Measurements from ENCODE around the gene SGMS1.

Gene SGMS1

DNA sequence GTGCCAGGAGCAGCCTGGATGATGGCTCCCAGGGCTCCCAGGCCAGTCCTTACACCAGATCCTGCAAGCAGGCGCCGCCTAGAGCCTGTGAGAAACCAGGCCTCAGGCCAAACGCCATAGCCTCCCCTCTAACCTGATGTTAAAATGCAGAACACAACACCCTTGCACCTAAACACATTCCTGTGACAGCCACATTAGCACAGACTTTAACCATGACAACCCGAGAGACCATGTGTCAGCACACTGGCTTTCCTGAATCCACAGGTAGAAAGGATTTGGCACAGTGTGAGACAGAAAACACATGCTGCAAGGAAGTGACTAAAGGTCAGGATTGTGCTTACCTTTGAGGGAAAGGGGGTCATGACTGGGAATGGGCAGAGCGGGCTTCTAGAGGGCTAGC, 59.9 kb downstream of the SGMS1 start:
- Histone ChIP-seq H3K27ac (ENCODE audit: low read length) (no peak overlapping the region), H3K27me3 (ENCODE audit: low read depth, low read length) (no peaks in the 10 kb centered on the region), H3K36me3 (ENCODE audit: control insufficient read depth in 1 of 2, insufficient read depth in 2 of 2, low read length in 2 of 2) (no peaks in the 10 kb centered on the region), H3K9me3 (ENCODE audit: control insufficient read depth in 1 of 2, low read length in 2 of 2) (no peaks in the 10 kb centered on the region), H3K4me3 (ENCODE audit: low read depth in 1 of 2, low read length in 2 of 2) (no peak overlapping the region), H3K4me1 (ENCODE audit: control insufficient read depth in 1 of 2, insufficient read depth in 2 of 2, low read length in 2 of 2) (peaks cover 4 to 11% of the 10 kb centered on the region in 2 donors)

DNA sequence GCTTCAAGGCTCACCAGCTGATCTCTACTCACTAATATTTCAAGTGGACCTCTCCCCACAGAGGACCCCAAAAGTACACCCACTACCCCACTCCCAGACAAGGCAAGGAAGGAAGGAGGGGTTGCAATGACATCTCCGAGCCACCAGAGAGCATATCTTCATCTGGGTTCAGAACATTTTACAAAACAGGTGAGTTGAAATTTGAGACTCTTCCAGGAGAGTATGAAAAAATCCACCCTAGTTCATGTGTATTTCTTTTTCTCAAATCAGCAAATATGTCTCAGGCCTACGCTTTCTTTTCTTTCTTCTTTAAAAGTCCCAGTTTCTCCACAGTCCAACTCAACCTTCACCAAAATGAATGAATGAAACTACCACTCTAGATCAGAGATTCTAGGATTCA, 61.9 kb downstream of the SGMS1 start:
- H3K27me3 ChIP-seq (ENCODE audit: low read depth, low read length), result no peaks in the 10 kb centered on the region
- H3K4me1 ChIP-seq (ENCODE audit: control insufficient read depth in 1 of 2, insufficient read depth in 2 of 2, low read length in 2 of 2), result peaks cover 4 to 25% of the 10 kb centered on the region in 2 donors
- peak overlapping the region; percentile 32 for H3K27ac ChIP-seq (ENCODE audit: low read length)
- no peaks in the 10 kb centered on the region for H3K36me3 ChIP-seq (ENCODE audit: control insufficient read depth in 1 of 2, insufficient read depth in 2 of 2, low read length in 2 of 2)
- H3K9me3 ChIP-seq (ENCODE audit: control insufficient read depth in 1 of 2, low read length in 2 of 2), result no peaks in the 10 kb centered on the region
- H3K4me3 ChIP-seq (ENCODE audit: low read depth in 1 of 2, low read length in 2 of 2), result no peak overlapping the region

DNA sequence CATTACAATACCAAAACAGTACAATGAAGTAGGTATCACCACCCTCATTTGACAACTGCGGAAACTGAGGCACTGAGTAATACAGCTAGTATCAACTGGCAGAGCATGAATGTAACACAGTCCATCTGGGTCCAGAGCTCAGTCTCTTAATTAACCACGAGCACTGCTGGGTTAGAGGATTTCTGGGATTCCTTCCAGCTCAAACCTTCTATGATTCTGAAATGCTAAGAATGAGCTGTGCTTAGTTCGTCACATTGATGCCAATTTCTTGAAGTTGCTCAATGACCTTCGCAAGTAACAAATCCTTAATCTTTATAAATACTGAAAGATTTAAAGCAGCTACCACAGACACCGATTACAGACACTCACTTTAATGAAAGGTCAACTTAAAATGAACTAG, 62.5 kb downstream of the SGMS1 start:
- peak overlapping the region; percentile 32 for H3K27ac ChIP-seq (ENCODE audit: low read length)
- H3K27me3 ChIP-seq (ENCODE audit: low read depth, low read length), result no peaks in the 10 kb centered on the region
- no peaks in the 10 kb centered on the region for H3K36me3 ChIP-seq (ENCODE audit: control insufficient read depth in 1 of 2, insufficient read depth in 2 of 2, low read length in 2 of 2)
- no peak overlapping the region for H3K4me3 ChIP-seq (ENCODE audit: low read depth in 1 of 2, low read length in 2 of 2)
- H3K4me1 ChIP-seq (ENCODE audit: control insufficient read depth in 1 of 2, insufficient read depth in 2 of 2, low read length in 2 of 2), result peaks cover 7 to 25% of the 10 kb centered on the region in 2 donors
- no peaks in the 10 kb centered on the region for H3K9me3 ChIP-seq (ENCODE audit: control insufficient read depth in 1 of 2, low read length in 2 of 2)

DNA sequence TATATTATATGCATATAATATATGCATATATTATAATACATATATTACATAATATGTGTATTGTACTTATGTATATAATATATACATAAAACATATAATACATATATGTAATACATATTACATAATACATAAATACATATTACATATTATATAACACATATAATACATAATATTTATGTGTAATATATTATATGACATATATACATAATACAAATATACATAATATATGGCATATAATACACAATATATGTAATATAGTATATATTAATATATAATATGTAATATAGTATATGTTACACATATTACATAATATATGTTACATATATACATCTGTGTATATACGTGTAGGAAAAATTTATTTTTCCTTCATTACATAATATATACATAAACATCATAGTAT, 63.4 kb downstream of the SGMS1 start:
- H3K4me1 ChIP-seq (ENCODE audit: control insufficient read depth in 1 of 2, insufficient read depth in 2 of 2, low read length in 2 of 2), result peaks cover 16 to 28% of the 10 kb centered on the region in 2 donors
- no peaks in the 10 kb centered on the region for H3K27me3 ChIP-seq (ENCODE audit: low read depth, low read length)
- no peak overlapping the region for H3K4me3 ChIP-seq (ENCODE audit: low read depth in 1 of 2, low read length in 2 of 2)
- H3K36me3 ChIP-seq (ENCODE audit: control insufficient read depth in 1 of 2, insufficient read depth in 2 of 2, low read length in 2 of 2), result no peaks in the 10 kb centered on the region
- no peak overlapping the region for H3K27ac ChIP-seq (ENCODE audit: low read length)
- no peaks in the 10 kb centered on the region for H3K9me3 ChIP-seq (ENCODE audit: control insufficient read depth in 1 of 2, low read length in 2 of 2)

DNA sequence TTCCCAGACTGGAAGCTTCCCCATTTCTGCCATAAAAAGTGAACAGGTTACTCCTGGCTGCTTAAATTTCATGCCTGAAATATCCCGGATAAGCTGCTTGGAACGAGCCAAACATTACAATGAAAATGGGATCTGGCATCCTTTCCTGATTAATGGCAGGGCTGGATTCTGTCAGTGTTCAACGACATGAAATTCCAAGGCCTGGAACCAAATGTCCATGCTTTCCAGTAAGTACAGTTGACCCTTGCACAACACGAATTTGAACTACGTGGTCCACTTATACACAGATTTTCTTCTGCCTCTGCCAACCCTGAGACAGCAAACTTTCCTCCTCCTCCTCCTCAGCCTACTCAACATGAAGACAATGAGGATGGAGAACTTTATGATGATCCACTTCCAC, 65.4 kb downstream of the SGMS1 start:
- Histone ChIP-seq H3K4me3 (ENCODE audit: low read depth in 1 of 2, low read length in 2 of 2) (no peak overlapping the region), H3K27ac (ENCODE audit: low read length) (peak overlapping the region; percentile 5), H3K27me3 (ENCODE audit: low read depth, low read length) (no peaks in the 10 kb centered on the region), H3K36me3 (ENCODE audit: control insufficient read depth in 1 of 2, insufficient read depth in 2 of 2, low read length in 2 of 2) (no peaks in the 10 kb centered on the region), H3K4me1 (ENCODE audit: control insufficient read depth in 1 of 2, insufficient read depth in 2 of 2, low read length in 2 of 2) (peaks cover 23 to 42% of the 10 kb centered on the region in 2 donors), H3K9me3 (ENCODE audit: control insufficient read depth in 1 of 2, low read length in 2 of 2) (no peaks in the 10 kb centered on the region)

DNA sequence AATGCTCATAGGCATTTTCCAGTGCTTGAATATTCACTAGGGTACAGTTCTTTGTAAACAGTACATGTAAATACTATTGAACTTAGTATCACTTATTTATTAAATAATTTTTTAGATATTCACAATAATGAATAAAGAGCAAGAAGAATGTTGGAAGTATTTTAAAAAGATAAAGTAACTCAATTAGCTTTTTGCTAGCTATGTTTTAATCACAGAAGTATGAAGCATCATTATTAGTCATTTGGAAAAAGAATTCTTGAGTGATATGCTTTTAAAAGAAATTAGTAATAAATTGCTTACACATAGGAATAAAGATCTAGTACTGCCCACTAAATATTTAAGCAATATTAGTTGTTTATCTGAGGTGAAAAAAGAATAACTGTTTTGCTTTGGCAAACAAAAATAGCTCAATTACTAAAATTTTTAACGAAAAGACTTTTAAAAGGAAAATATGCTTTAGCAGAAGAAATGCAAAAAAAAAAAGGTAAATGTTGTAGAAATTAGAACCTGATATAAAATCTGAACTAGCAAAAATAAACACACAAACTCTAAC, 66.5 kb downstream of the SGMS1 start:
- no peaks in the 10 kb centered on the region for H3K27me3 ChIP-seq (ENCODE audit: low read depth, low read length)
- no peak overlapping the region for H3K4me3 ChIP-seq (ENCODE audit: low read depth in 1 of 2, low read length in 2 of 2)
- H3K27ac ChIP-seq (ENCODE audit: low read length), result no peak overlapping the region
- H3K36me3 ChIP-seq (ENCODE audit: control insufficient read depth in 1 of 2, insufficient read depth in 2 of 2, low read length in 2 of 2), result no peaks in the 10 kb centered on the region
- H3K4me1 ChIP-seq (ENCODE audit: control insufficient read depth in 1 of 2, insufficient read depth in 2 of 2, low read length in 2 of 2), result peaks cover 27 to 50% of the 10 kb centered on the region in 2 donors
- no peaks in the 10 kb centered on the region for H3K9me3 ChIP-seq (ENCODE audit: control insufficient read depth in 1 of 2, low read length in 2 of 2)

DNA sequence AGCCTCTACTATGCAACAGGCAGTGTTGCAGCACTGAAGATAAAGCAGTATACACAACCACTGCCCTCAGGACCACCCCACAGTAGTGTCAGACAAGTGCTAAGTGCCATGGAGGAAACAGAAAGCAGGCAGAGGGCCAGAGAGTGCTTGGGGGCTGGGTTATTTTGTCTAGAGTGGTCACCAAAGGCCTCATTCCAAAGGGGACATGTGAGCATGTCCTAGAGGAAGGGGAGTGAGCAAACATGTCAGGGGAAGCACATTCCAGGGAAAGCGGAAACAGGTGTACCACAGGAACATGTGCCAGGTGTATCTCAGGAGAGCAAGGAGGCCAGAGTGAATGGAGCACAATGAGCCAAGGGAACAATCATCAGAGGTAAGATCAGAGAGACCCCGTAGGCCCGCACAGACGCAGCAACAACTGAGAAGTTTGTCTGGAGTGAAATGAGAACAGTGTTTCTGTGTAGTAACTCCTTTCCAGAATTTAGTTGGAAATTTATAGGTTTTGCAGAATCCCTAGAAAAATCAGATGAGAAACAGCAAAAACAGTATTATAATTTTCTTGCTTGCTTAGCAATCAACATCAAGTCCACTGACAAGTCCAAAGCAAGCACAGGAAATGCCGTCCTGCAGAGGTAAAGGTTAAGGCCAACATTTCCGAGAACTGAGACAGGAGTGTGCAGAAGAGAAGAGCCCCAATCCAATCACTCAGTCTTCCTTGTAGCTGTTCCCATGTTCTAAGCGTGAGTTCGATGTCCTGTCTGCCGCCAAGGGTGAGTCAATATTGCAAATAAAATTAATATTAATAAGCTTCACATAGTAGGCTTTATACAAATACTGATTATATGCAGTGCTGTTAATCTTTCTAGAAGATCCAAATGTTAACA, 67.3 kb downstream of the SGMS1 start:
- H3K36me3 ChIP-seq (ENCODE audit: control insufficient read depth in 1 of 2, insufficient read depth in 2 of 2, low read length in 2 of 2), result no peaks in the 10 kb centered on the region
- H3K4me3 ChIP-seq (ENCODE audit: low read depth in 1 of 2, low read length in 2 of 2), result no peak overlapping the region
- H3K4me1 ChIP-seq (ENCODE audit: control insufficient read depth in 1 of 2, insufficient read depth in 2 of 2, low read length in 2 of 2), result peaks cover 23 to 52% of the 10 kb centered on the region in 2 donors
- H3K27me3 ChIP-seq (ENCODE audit: low read depth, low read length), result no peaks in the 10 kb centered on the region
- no peaks in the 10 kb centered on the region for H3K9me3 ChIP-seq (ENCODE audit: control insufficient read depth in 1 of 2, low read length in 2 of 2)
- H3K27ac ChIP-seq (ENCODE audit: low read length), result peak overlapping the region; percentile 47

DNA sequence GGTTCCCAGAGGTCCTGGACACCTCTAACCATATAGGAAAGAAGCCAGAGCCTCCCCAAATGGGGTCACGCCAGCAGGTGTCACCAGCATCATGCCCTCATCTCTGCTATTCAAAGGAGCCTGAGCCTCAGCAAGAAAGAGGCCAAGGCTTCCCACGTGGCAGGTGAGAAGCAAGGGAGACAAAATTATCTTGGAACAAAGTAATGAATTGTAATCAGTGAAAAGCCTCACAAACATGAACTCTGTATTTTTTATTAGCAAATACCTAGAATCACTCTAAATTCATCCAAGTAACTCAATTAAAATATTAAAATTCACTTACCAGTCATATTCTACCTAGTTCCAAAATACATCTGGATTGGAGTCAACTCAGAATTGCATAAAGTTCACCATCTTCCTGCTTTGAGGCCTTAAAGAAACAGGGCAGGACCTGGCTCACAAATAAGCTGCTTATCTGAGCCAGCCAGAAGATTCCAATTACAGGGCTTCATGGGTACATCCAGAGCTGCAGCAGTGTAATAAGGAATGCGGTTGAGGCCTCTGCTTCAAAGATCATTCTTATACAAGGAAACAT, 68.7 kb downstream of the SGMS1 start:
- Histone ChIP-seq H3K4me1 (ENCODE audit: control insufficient read depth in 1 of 2, insufficient read depth in 2 of 2, low read length in 2 of 2) (peaks cover 23 to 49% of the 10 kb centered on the region in 2 donors), H3K27ac (ENCODE audit: low read length) (peak overlapping the region; percentile 42)

DNA sequence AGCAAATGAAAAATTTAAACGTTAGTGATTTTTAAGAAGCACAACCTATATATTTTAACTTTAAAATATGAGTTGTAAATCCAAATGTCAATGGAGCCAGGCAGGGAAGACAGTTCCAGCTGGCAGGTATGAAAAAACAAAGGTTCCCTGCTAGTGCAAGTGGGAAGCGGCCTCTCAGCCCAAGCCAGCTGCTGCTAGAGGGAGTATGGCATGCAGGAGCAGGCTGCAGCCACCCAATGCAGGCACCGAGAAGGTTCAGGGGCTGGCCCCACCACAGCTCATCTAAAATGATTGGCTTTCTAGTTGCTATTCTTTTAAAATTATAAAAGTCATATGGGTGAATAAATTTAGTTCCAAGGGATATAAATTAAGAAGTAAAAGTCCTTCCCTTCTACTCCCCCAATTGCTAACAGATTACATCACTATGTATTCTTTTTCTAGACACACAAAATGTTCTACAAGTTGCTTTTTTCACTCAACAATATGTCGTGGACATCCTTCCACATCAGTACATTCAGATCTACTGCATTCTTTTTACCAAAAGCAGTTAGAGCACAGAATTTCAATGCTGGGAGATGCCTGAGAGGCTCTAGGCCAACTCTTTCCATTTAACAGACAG, 69.3 kb downstream of the SGMS1 start:
- H3K9me3 ChIP-seq (ENCODE audit: control insufficient read depth in 1 of 2, low read length in 2 of 2), result no peaks in the 10 kb centered on the region
- peak overlapping the region; percentile 42 for H3K27ac ChIP-seq (ENCODE audit: low read length)
- H3K4me1 ChIP-seq (ENCODE audit: control insufficient read depth in 1 of 2, insufficient read depth in 2 of 2, low read length in 2 of 2), result peaks cover 23 to 47% of the 10 kb centered on the region in 2 donors
- H3K4me3 ChIP-seq (ENCODE audit: low read depth in 1 of 2, low read length in 2 of 2), result no peak overlapping the region
- H3K36me3 ChIP-seq (ENCODE audit: control insufficient read depth in 1 of 2, insufficient read depth in 2 of 2, low read length in 2 of 2), result no peaks in the 10 kb centered on the region
- H3K27me3 ChIP-seq (ENCODE audit: low read depth, low read length), result no peaks in the 10 kb centered on the region

More for the DNA sequence above, 68.7 kb downstream of the SGMS1 start:
- no peaks in the 10 kb centered on the region for H3K27me3 ChIP-seq (ENCODE audit: low read depth, low read length)
- H3K4me3 ChIP-seq (ENCODE audit: low read depth in 1 of 2, low read length in 2 of 2), result no peak overlapping the region
- no peaks in the 10 kb centered on the region for H3K36me3 ChIP-seq (ENCODE audit: control insufficient read depth in 1 of 2, insufficient read depth in 2 of 2, low read length in 2 of 2)
- H3K9me3 ChIP-seq (ENCODE audit: control insufficient read depth in 1 of 2, low read length in 2 of 2), result no peaks in the 10 kb centered on the region

DNA sequence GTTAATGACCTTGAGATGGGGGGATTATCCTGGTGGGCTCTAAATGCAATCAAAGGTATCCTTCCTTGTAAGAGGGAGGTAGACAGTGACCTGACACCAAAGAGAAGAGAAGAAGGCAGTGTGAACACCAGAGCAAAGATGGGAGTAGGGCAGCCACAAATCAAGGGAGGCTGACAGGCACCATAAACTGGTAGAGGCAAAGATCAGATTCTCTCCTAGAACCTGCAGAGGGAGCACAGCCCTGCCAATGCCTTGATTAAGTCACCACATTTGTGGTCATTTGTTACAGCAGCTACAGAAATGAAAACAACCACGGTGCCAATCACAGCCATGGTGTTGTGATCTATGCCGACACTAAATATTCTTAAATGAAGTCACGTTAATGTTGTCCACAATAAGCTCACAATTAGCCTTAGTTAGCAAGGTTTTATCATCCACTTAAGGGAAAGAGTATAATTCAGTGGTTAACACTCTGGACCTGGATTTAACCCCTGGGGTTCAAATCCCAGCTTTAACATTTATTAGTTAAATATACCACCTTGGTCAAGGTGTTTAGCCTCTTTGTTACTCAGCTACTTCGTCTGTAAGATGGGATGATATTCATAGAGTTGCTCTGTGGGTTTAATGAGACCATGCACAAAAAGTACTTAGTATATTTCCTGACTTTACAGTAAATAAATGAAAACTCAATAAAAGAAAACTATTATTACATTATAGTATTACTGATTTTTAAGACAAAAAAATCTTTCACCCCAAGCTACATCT, 70.8 kb downstream of the SGMS1 start:
- H3K27ac ChIP-seq (ENCODE audit: low read length), result no peak overlapping the region
- no peaks in the 10 kb centered on the region for H3K27me3 ChIP-seq (ENCODE audit: low read depth, low read length)
- H3K4me3 ChIP-seq (ENCODE audit: low read depth in 1 of 2, low read length in 2 of 2), result no peak overlapping the region
- H3K9me3 ChIP-seq (ENCODE audit: control insufficient read depth in 1 of 2, low read length in 2 of 2), result no peaks in the 10 kb centered on the region
- peaks cover 23 to 33% of the 10 kb centered on the region in 2 donors for H3K4me1 ChIP-seq (ENCODE audit: control insufficient read depth in 1 of 2, insufficient read depth in 2 of 2, low read length in 2 of 2)
- H3K36me3 ChIP-seq (ENCODE audit: control insufficient read depth in 1 of 2, insufficient read depth in 2 of 2, low read length in 2 of 2), result no peaks in the 10 kb centered on the region

DNA sequence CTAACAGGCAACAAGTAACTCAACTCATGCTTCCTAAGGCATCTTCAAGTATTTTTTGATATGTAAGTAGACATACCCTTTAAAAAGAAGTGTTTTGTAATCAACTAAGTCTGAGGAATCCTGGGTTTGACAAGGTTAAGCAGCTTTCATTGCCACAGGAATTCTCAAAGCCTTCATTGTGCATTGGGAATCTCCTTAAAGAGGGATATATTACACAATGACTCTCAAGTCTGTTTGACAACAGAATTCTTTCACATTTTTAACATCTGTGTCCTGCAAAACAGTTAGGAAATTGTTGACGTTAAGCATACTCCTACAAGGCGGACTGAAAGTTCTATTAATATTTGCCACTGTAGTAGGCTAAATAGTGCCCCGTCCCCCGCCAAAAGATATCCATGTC, 71.4 kb downstream of the SGMS1 start:
- peaks cover 23 to 28% of the 10 kb centered on the region in 2 donors for H3K4me1 ChIP-seq (ENCODE audit: control insufficient read depth in 1 of 2, insufficient read depth in 2 of 2, low read length in 2 of 2)
- H3K4me3 ChIP-seq (ENCODE audit: low read depth in 1 of 2, low read length in 2 of 2), result no peak overlapping the region
- no peaks in the 10 kb centered on the region for H3K36me3 ChIP-seq (ENCODE audit: control insufficient read depth in 1 of 2, insufficient read depth in 2 of 2, low read length in 2 of 2)

More for the DNA sequence above, 71.4 kb downstream of the SGMS1 start:
- no peaks in the 10 kb centered on the region for H3K27me3 ChIP-seq (ENCODE audit: low read depth, low read length)
- no peak overlapping the region for H3K27ac ChIP-seq (ENCODE audit: low read length)
- no peaks in the 10 kb centered on the region for H3K9me3 ChIP-seq (ENCODE audit: control insufficient read depth in 1 of 2, low read length in 2 of 2)

All from muscle layer of duodenum (tissue), 2 donors.